ENCODE results near the gene TRIM13. TPM values are rescaled to one million over a fixed set of nuclear protein-coding genes. Genes with fewer than 3 reads are reported as not detected.

The TRIM13 gene
- total and polyA plus RNA-seq, 2 of the 8 experiments (the other 6 are each of a cell fraction or from before 2014, with no cell fraction given), result 21.2 to 31.5 TPM

- TF ChIP-seq, protein P1, sequence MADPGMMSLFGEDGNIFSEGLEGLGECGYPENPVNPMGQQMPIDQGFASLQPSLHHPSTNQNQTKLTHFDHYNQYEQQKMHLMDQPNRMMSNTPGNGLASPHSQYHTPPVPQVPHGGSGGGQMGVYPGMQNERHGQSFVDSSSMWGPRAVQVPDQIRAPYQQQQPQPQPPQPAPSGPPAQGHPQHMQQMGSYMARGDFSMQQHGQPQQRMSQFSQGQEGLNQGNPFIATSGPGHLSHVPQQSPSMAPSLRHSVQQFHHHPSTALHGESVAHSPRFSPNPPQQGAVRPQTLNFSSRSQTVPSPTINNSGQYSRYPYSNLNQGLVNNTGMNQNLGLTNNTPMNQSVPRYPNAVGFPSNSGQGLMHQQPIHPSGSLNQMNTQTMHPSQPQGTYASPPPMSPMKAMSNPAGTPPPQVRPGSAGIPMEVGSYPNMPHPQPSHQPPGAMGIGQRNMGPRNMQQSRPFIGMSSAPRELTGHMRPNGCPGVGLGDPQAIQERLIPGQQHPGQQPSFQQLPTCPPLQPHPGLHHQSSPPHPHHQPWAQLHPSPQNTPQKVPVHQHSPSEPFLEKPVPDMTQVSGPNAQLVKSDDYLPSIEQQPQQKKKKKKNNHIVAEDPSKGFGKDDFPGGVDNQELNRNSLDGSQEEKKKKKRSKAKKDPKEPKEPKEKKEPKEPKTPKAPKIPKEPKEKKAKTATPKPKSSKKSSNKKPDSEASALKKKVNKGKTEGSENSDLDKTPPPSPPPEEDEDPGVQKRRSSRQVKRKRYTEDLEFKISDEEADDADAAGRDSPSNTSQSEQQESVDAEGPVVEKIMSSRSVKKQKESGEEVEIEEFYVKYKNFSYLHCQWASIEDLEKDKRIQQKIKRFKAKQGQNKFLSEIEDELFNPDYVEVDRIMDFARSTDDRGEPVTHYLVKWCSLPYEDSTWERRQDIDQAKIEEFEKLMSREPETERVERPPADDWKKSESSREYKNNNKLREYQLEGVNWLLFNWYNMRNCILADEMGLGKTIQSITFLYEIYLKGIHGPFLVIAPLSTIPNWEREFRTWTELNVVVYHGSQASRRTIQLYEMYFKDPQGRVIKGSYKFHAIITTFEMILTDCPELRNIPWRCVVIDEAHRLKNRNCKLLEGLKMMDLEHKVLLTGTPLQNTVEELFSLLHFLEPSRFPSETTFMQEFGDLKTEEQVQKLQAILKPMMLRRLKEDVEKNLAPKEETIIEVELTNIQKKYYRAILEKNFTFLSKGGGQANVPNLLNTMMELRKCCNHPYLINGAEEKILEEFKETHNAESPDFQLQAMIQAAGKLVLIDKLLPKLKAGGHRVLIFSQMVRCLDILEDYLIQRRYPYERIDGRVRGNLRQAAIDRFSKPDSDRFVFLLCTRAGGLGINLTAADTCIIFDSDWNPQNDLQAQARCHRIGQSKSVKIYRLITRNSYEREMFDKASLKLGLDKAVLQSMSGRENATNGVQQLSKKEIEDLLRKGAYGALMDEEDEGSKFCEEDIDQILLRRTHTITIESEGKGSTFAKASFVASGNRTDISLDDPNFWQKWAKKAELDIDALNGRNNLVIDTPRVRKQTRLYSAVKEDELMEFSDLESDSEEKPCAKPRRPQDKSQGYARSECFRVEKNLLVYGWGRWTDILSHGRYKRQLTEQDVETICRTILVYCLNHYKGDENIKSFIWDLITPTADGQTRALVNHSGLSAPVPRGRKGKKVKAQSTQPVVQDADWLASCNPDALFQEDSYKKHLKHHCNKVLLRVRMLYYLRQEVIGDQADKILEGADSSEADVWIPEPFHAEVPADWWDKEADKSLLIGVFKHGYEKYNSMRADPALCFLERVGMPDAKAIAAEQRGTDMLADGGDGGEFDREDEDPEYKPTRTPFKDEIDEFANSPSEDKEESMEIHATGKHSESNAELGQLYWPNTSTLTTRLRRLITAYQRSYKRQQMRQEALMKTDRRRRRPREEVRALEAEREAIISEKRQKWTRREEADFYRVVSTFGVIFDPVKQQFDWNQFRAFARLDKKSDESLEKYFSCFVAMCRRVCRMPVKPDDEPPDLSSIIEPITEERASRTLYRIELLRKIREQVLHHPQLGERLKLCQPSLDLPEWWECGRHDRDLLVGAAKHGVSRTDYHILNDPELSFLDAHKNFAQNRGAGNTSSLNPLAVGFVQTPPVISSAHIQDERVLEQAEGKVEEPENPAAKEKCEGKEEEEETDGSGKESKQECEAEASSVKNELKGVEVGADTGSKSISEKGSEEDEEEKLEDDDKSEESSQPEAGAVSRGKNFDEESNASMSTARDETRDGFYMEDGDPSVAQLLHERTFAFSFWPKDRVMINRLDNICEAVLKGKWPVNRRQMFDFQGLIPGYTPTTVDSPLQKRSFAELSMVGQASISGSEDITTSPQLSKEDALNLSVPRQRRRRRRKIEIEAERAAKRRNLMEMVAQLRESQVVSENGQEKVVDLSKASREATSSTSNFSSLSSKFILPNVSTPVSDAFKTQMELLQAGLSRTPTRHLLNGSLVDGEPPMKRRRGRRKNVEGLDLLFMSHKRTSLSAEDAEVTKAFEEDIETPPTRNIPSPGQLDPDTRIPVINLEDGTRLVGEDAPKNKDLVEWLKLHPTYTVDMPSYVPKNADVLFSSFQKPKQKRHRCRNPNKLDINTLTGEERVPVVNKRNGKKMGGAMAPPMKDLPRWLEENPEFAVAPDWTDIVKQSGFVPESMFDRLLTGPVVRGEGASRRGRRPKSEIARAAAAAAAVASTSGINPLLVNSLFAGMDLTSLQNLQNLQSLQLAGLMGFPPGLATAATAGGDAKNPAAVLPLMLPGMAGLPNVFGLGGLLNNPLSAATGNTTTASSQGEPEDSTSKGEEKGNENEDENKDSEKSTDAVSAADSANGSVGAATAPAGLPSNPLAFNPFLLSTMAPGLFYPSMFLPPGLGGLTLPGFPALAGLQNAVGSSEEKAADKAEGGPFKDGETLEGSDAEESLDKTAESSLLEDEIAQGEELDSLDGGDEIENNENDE (IDR thresholded peaks at IDR 0.05; ENCODE audit: insufficient replicate concordance, low read length), result no peak
- TF ChIP-seq SUZ12 (IDR thresholded peaks at IDR 0.05; ENCODE audit: low read length) (no peak), EGR1 (IDR thresholded peaks at IDR 0.05; ENCODE audit: borderline replicate concordance, low read depth, low read length) (no peak), NANOG (IDR thresholded peaks at IDR 0.05; ENCODE audit: insufficient read depth, low read depth, low read length, poor library complexity, severe bottlenecking) (no peak), ASH2L (IDR thresholded peaks at IDR 0.05; ENCODE audit: low read length) (no peak)
Measured at GRCh38 chr13:50038266-50038665, 41.4 kb downstream of the TRIM13 start (continued).
